SJCRH30 (cell line): ENCODE data around the gene KCNB1. TPM values are rescaled to one million over a fixed set of nuclear protein-coding genes. Genes with fewer than 3 reads are reported as not detected.
"Not testable (repeated sequence)": the region's sequence is repeated elsewhere in the genome, so short reads cannot be mapped to it uniquely, and the experiment has no call there.

Source experiments
- DNase-seq, 2 experiments: peaks; one replicate each; pipeline ENCODE4 v3.0.0-alpha.2; 2015 to 2020
- H3K27ac ChIP-seq: fragments of 250-450 bp; sonication (Bioruptor Pico); 2 replicates; pipeline ENCODE4 v1.5.1; 2020; ENCODE audit warnings: mild to moderate bottlenecking, moderate library complexity
- H3K27me3 ChIP-seq: fragments of 250-450 bp; sonication (Bioruptor Pico); 2 replicates; pipeline ENCODE4 v1.5.1; 2020; ENCODE audit warnings: mild to moderate bottlenecking, moderate library complexity
- H3K36me3 ChIP-seq: fragments of 250-450 bp; sonication (Bioruptor Pico); 2 replicates; pipeline ENCODE4 v1.5.1; 2020; ENCODE audit warnings: mild to moderate bottlenecking, moderate library complexity
- H3K4me1 ChIP-seq: fragments of 250-450 bp; sonication (Bioruptor Pico); 2 replicates; pipeline ENCODE4 v1.5.1; 2020; ENCODE audit warnings: mild to moderate bottlenecking, moderate library complexity
- H3K4me3 ChIP-seq: fragments of 250-450 bp; sonication (Bioruptor Pico); 2 replicates; pipeline ENCODE4 v1.5.1; 2020; ENCODE audit warnings: mild to moderate bottlenecking, moderate library complexity
- H3K9me3 ChIP-seq: fragments of 250-450 bp; sonication (Bioruptor Pico); replicated peaks from 2 replicates; pipeline ENCODE4 v1.5.1; 2020; ENCODE audit warnings: mild to moderate bottlenecking, moderate library complexity
- total RNA-seq: library from RNA; depleted of rRNA; stranded (reverse); fragments of >200 nt; shearing (Covaris generic); gene quantifications from 2 replicates; pipeline ENCODE4 v1.2.3, GENCODE V29; 2014

KCNB1 gene
- total RNA-seq, 1 experiment from 2014 or later, result 0.10 TPM

GRCh38 chr20:49424536-49424935, 57.9 kb downstream of the KCNB1 start:
- Histone ChIP-seq H3K9me3 (no peaks in the 10 kb centered on the region), H3K4me3 (no peak overlapping the region), H3K4me1 (peaks cover 4% of the 10 kb centered on the region; the same call in 1 of the 2 replicates), H3K27ac (no peak overlapping the region), H3K27me3 (peaks cover 4% of the 10 kb centered on the region), H3K36me3 (no peaks in the 10 kb centered on the region)
- DNase-seq, result peak; percentile 85 to 92

- H3K4me1 ChIP-seq, result peaks cover 4% of the 10 kb centered on the region; the same call in 1 of the 2 replicates
- H3K27ac ChIP-seq, result no peak overlapping the region
- no peak for DNase-seq
- H3K9me3 ChIP-seq, result no peaks in the 10 kb centered on the region
- no peak overlapping the region for H3K4me3 ChIP-seq
- peaks cover 4% of the 10 kb centered on the region for H3K27me3 ChIP-seq
- no peaks in the 10 kb centered on the region for H3K36me3 ChIP-seq
Observed at GRCh38 chr20:49422161-49422560, 60.3 kb downstream of the KCNB1 start.

DNA sequence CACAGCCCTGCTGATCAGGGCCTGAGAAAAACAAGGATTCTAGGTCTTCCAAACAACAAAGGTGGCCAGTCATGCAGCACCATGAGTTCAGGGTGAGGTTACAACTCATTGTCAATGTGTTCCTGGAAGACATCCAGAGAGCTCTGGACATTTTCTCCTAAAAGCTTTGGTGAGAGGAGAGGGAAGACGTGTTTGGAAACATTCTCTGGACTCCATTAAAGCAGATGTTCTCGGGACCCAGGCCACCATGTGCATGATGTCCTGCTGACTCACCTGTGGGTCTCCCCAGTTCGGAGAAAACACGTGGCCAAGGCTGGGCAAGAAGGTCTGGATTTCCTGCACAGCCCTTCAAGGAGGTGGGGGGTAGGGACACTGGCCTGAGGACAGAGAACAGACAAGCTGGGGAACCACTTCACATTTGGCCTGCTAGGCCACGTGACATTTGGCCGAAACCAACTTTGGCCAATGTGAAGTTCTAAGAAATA, 61.6 kb downstream of the KCNB1 start:
- H3K9me3 ChIP-seq, result no peaks in the 10 kb centered on the region
- no peaks in the 10 kb centered on the region for H3K36me3 ChIP-seq
- no peak overlapping the region for H3K4me3 ChIP-seq
- H3K27ac ChIP-seq, result no peak overlapping the region
- peaks cover 4% of the 10 kb centered on the region; the same call in 1 of the 2 replicates for H3K4me1 ChIP-seq
- peaks cover 4% of the 10 kb centered on the region for H3K27me3 ChIP-seq
- no peak for DNase-seq

- no peak overlapping the region for H3K4me3 ChIP-seq
- peaks cover 5% of the 10 kb centered on the region for H3K27me3 ChIP-seq
- H3K9me3 ChIP-seq, result no peaks in the 10 kb centered on the region
- no peaks in the 10 kb centered on the region for H3K36me3 ChIP-seq
- no peak for DNase-seq
- peaks cover 4% of the 10 kb centered on the region; the same call in 1 of the 2 replicates for H3K4me1 ChIP-seq
- no peak overlapping the region for H3K27ac ChIP-seq
Observed at GRCh38 chr20:49420292-49420691, 62.2 kb downstream of the KCNB1 start.

GRCh38 chr20:49419785-49420184, 62.7 kb downstream of the KCNB1 start:
- no peaks in the 10 kb centered on the region for H3K36me3 ChIP-seq
- H3K27me3 ChIP-seq, result peaks cover 7% of the 10 kb centered on the region
- H3K9me3 ChIP-seq, result no peaks in the 10 kb centered on the region
- DNase-seq, result no peak
- no peak overlapping the region for H3K4me3 ChIP-seq
- no peak overlapping the region for H3K27ac ChIP-seq
- H3K4me1 ChIP-seq, result peaks cover 2% of the 10 kb centered on the region; the same call in 1 of the 2 replicates

- Histone ChIP-seq H3K36me3 (no peaks in the 10 kb centered on the region), H3K27ac (no peak overlapping the region), H3K27me3 (peaks cover 11% of the 10 kb centered on the region), H3K9me3 (no peaks in the 10 kb centered on the region), H3K4me1 (no peaks in the 10 kb centered on the region), H3K4me3 (no peak overlapping the region)
- no peak for DNase-seq
Observed at GRCh38 chr20:49418809-49419208, 63.7 kb downstream of the KCNB1 start.

- Histone ChIP-seq H3K36me3 (no peaks in the 10 kb centered on the region), H3K27ac (no peak overlapping the region), H3K9me3 (no peaks in the 10 kb centered on the region), H3K27me3 (peaks cover 19% of the 10 kb centered on the region), H3K4me3 (no peak overlapping the region), H3K4me1 (no peaks in the 10 kb centered on the region)
- DNase-seq, result no peak
Observed at GRCh38 chr20:49417843-49418555, 64.5 kb downstream of the KCNB1 start.

DNA sequence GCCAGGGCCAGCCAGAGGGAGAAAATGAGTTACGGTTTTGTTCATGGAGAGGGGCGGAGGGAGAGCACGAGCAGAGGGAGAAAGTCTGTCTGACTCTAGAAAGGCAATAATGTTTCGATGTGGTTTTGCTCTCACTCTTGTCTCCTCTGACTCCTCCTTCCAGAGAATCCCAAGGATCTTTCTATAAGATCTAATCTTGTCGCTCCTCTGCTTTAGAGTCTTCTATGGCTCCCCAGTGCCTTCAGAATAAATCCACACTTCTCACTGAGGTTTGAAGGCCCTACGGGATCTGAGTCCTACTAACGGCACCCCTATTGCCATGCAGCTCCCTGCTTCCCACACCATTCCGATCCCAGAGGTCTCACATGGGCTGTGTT, 66.8 kb downstream of the KCNB1 start:
- no peak for DNase-seq
- no peaks in the 10 kb centered on the region for H3K4me1 ChIP-seq
- H3K27me3 ChIP-seq, result peaks cover 32% of the 10 kb centered on the region
- no peak overlapping the region for H3K27ac ChIP-seq
- no peak overlapping the region for H3K4me3 ChIP-seq
- H3K36me3 ChIP-seq, result no peaks in the 10 kb centered on the region
- H3K9me3 ChIP-seq, result no peaks in the 10 kb centered on the region

GRCh38 chr20:49415005-49415667, 67.3 kb downstream of the KCNB1 start:
- H3K27me3 ChIP-seq, result peaks cover 31% of the 10 kb centered on the region
- H3K36me3 ChIP-seq, result no peaks in the 10 kb centered on the region
- DNase-seq, result no peak
- no peaks in the 10 kb centered on the region for H3K4me1 ChIP-seq
- no peaks in the 10 kb centered on the region for H3K9me3 ChIP-seq
- no peak overlapping the region for H3K27ac ChIP-seq
- H3K4me3 ChIP-seq, result no peak overlapping the region

DNA sequence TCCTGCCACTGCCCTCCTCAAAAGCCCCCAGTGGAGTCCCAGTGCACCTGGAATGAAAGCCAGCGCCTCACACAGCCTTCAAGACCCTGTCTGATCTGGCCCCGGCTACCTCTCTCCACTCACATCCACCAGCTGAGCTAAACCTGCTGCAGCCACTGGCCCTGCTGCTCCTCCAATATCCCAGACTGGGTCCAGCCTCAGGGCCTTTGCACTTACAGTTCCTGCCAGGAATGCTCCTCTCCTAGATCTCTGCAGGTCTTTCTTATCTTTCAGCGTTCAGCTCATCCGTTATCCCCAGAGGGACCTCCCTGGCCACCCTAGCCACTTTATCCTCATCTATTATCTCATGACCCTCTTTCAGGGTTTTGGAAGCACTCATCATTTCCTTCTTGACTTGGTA, 68.8 kb downstream of the KCNB1 start:
- no peaks in the 10 kb centered on the region for H3K36me3 ChIP-seq
- no peak for DNase-seq
- H3K4me1 ChIP-seq, result no peaks in the 10 kb centered on the region
- H3K4me3 ChIP-seq, result no peak overlapping the region
- H3K27ac ChIP-seq, result no peak overlapping the region
- peaks cover 31% of the 10 kb centered on the region for H3K27me3 ChIP-seq
- no peaks in the 10 kb centered on the region for H3K9me3 ChIP-seq

- Histone ChIP-seq H3K4me3 (no peak overlapping the region), H3K27me3 (peaks cover 31% of the 10 kb centered on the region), H3K4me1 (no peaks in the 10 kb centered on the region), H3K27ac (no peak overlapping the region), H3K9me3 (no peaks in the 10 kb centered on the region), H3K36me3 (no peaks in the 10 kb centered on the region)
- DNase-seq, result no peak
Observed at GRCh38 chr20:49412953-49413352, 69.5 kb downstream of the KCNB1 start.

DNA sequence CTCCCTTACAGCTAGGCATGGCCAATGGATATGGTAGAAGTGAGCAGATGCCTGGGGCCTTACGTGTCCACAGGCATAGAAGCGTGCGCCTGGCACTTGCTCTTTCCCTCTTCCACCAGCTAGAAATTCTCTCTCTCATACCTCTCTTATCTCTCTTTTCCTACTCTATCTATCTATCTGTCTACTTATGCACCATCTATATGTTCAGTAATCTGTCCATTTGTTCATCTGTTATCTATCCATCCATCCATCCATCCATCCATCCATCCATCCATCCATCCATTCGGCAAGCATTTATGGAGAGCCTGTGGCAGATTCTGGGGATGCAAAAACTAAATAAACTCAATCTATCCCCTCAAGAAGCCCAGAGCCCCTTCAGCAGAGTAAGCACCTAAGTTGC, 70.2 kb downstream of the KCNB1 start:
- Histone ChIP-seq H3K36me3 (no peaks in the 10 kb centered on the region), H3K4me1 (no peaks in the 10 kb centered on the region), H3K27me3 (peaks cover 31% of the 10 kb centered on the region), H3K27ac (no peak overlapping the region), H3K9me3 (no peaks in the 10 kb centered on the region), H3K4me3 (no peak overlapping the region)
- DNase-seq, result no peak

GRCh38 chr20:49411221-49411925, 71.1 kb downstream of the KCNB1 start:
- Histone ChIP-seq H3K4me1 (no peaks in the 10 kb centered on the region), H3K27ac (no peak overlapping the region), H3K4me3 (no peak overlapping the region), H3K9me3 (no peaks in the 10 kb centered on the region), H3K27me3 (peaks cover 31% of the 10 kb centered on the region), H3K36me3 (no peaks in the 10 kb centered on the region)
- no peak for DNase-seq

DNA sequence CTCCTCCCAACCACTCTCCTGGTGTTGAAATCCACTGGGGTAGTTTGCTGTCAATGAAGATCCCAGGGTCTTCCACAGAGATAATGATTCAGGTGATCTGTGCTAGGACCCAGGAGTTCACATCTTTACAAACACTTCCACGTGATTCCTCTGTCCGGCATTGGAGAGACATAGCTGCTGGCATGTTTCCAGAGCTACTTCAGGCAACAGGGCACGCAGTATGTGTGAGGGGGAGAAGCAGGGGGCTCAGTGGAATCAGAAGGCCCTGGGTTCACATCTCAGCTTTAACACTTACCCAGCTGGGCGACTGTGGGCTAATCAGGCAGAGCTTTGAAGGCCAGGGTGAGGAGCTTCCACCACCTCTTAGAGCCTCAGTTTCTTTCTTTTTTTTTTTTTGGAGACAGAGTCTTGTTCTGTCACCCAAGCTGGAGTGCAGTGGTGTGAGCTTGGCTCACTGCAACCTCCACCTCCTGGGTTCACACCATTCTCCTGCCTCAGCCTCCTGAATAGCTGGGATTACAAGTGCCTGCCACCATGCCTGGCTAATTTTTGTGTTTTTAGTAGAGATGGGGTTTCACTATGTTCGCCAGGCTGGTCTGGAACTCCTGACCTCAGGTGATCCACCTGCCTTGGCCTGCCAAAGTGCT, 72.4 kb downstream of the KCNB1 start:
- H3K27ac ChIP-seq, H3K4me3 ChIP-seq, H3K36me3 ChIP-seq, H3K9me3 ChIP-seq, H3K4me1 ChIP-seq: not testable (repeated sequence)
- peaks cover 29% of the 10 kb centered on the region for H3K27me3 ChIP-seq
- DNase-seq, result peak in 1 of 2 experiments; percentile 24
